ENCODE measurements around the gene FREY1.

The FREY1 gene

DNA sequence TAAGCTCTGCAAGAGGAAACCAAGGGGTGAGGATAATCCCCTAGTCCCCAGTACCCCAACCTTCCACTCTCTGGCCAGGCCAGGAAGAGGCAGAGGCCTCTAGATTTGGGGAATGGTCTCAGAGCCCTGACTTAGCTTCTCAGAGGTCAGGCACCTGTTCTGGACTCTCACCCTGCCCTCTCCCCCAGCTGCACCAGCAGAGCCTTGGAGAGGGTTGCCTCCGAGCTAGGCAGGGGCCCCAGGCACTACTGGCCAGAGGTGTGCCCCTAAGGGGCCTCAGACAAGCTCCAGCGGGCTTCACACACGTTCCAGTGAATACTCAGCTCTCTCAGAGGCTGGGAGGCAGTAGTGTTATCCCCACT lies 8.0 kb downstream of the FREY1 start:
- DNase-seq, result peak in 1 of 10 donors; percentile 64
- intact Hi-C loops (cut with DNase I), result loop anchor here (2.0 to 10.0 kb wide), 2 partner anchors 14 to 54 kb away; partner anchors contain the start of genes CRY2 and MAPK8IP1

DNA sequence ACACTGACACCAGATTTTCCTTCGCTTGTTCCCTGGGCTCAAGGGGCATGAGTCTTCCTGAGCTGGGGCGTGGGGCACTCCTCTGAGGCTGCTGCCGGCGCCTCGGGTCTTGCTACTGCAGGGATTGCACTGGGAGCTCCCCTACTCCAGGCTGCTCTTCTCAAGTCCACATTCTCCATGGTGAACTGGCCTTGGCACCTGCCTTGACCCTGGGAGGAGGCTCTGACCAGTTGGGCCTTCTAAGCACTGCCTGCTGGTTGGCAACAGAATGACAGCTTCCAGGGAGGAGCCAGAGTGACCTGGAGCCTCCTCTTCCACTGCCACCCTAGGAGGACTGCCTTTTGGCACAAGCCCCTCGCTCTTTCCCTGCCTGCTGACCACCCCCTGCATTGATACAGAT lies 9.5 kb downstream of the FREY1 start:
- intact Hi-C loops (cut with DNase I), result loop anchor here (10.0 kb wide), 1 partner anchor 53 kb away; the partner anchor contains the start of gene CRY2
- peak in 3 of 10 donors; percentile 29 to 75 (median 67) for DNase-seq

DNA sequence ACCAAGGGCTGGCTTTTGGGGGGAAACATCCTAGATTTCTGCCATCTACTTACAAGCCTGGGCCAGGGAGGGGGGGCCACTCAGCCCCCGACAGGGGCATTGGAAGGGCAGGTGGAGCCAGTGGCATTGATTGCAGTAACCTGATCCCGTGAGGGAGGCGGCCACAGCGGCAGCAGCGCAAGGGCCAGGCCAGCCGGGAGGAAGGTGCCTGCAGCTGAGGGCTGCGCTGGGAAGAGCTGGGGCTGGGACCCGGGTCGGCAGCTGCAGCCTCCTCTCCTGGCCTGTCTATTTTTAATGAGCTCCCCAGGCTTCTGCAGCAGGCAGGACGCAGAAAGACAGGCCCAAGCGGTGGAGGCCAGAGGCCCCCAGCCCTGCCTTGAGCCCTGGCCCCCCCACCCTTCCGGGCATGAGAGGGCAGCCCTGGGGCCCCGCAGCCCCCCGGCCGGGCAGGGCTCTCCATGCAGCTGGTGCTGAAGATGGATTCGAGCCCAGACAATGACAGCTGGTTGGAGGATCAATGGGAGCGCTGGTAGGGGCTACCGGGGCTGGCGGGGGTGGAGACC lies 10.6 kb downstream of the FREY1 start:
- peak in 3 of 10 donors; percentile 82 to 92 (median 86) for DNase-seq
- intact Hi-C loops (cut with DNase I), result loop anchor here (10.0 kb wide), 1 partner anchor 52 kb away; the partner anchor contains the start of gene CRY2

DNA sequence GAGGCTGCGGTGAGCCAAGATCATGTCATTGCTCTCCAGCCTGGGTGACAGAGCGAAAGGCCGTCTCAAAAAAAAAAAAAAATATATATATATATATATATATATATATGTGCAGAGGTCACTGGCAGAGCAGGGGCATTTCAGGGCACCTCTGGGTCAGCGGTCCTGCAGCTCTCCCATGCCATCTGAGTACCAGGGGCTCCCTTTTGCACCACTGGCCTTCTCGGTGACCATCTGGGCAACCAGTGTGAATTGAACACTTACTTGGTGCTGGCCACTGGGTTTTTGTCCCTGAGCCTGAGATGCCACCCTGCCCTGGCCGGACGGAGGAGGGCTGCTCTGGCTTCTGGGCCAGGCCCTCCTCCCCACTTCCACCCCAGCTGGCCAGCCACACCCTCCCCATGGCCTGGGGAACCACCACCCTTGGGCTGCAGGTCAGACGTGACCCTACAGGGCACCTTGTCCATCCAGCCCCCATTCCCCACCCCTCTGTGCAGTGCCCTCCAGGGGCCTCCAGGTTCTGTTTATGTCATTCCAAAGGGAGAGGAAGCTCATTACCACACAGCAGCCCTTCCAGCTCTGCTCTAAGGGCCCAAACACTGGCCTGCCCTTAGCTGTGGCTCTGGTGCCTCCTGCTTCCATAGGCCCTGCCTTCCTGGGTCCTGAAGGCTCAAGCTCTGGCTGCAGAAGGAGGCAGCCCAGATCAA lies 11.4 kb downstream of the FREY1 start:
- peak in 3 of 10 donors; percentile 50 to 67 (median 59) for DNase-seq
- intact Hi-C loops (cut with DNase I), result loop anchor here (10.0 kb wide), 1 partner anchor 51 kb away; the partner anchor contains the start of gene CRY2

DNA sequence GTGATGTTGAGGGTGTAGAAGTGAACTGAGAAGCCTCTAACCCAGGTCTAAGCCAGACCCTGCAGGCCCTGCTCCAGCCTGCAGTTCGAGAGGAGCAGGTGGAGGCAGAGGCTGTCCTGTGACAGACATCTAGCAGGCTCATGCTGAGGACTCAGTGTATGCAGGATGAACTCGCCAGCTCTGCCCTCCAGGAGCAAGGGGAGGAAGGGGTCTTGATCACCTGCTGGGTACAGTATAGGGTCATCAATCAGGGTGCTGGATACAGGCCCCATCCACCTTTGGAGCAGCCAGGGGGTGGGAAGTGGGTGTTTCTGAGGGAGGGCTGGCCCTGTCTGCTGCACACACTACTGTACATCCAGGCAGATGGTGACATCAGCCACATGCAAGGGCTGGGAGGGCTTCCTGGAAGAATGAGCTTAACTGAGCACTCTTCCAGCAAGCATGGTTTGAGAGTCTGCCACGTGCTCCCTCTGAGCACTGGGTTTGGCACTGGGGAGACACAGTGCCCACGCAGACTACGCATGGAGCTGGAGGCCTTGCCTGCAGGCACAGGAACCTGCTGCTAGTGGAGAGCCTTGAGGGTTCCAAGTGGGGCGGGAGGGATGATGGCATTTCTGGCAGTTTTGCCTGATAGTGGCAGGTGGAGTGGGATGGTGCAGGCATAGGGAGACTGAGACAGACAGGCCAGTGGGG lies 12.4 kb downstream of the FREY1 start:
- DNase-seq, result peak in 6 of 10 donors; percentile 61 to 95 (median 84)
- intact Hi-C loops (cut with DNase I), result loop anchor here (10.0 kb wide), 1 partner anchor 50 kb away; the partner anchor contains the start of gene CRY2

DNA sequence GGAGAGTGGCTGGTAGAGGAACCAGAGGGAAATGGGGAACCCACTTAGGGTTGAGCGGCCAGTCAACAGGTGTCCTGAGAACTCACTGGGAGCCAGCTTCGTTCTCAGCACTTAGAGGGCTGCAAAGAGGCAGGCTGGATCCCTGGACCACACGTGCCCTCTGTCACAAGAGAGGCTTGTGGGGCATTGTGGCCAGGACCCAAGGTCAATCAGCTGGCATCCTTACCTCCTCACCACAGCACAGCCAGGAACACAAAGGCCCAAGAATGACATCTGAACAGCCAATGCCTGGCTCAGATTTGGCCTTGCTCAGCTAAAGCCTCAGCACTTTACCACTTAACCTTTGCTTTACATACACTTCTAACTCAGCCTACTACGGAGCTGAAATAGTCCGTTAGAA lies 14.2 kb downstream of the FREY1 start:
- intact Hi-C loops (cut with DNase I), result loop anchor here (10.0 kb wide), 1 partner anchor 48 kb away; the partner anchor contains the start of gene CRY2

DNA sequence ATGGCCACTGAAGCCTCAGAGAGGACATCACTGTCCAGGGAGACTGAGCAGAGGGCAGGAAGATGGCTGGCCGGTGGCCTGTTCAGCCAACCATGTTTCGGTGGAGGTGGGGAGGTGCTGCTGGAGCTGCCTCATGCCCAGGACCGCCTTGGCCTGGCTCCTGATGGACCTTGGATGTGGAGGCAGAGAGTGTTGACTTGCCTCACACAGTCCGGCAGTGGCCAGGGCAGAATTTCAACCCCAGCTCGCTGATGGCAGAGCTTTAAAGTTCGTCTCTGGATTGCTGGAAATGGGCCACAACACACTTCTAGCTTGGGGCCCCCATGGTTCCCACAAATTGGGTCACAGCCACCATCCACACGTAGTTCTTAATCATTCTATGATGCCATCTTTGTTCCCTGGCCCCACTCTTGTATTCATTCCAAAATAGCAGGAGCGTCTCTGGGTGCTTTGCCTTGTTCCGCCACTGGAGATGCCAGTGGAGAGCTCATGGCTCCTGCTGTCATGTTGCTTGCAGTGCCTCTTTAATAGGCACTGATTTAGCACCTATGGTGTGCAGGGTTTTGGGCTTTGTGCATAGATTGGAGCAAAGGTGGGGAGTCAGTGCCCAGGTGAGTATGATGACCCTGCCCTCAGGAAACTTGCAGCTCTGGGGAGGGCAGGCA lies 16.1 kb downstream of the FREY1 start:
- intact Hi-C loops (cut with DNase I), result loop anchor here (10.0 kb wide), 1 partner anchor 46 kb away; the partner anchor contains the start of gene CRY2
- peak in 3 of 10 donors; percentile 64 to 78 (median 76) for DNase-seq

More for the DNA sequence above, 14.2 kb downstream of the FREY1 start:
- peak in 3 of 10 donors; percentile 15 to 40 (median 35) for DNase-seq

DNA sequence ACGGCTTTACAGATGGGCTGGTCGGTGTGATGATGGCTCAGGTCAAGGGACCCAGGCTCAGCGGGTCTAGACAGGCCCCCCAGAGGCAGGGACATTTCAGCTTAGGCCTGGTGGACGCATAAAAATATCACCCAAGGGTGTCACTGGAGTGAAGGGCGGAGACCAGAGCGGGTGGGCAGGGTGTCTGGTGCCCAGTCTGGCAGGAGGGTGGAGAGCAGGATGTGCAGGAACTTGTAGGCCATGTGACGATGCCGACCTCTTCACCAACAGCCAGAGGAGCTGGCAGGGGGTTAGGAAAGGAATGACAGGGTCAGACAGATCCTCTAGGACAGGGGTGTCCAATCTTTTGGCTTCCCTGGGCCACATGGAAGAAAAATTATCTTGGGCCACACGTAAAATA lies 17.1 kb downstream of the FREY1 start:
- peak in 3 of 10 donors; percentile 26 to 58 (median 55) for DNase-seq
- intact Hi-C loops (cut with DNase I), result loop anchor here (10.0 kb wide), 1 partner anchor 45 kb away; the partner anchor contains the start of gene CRY2

DNA sequence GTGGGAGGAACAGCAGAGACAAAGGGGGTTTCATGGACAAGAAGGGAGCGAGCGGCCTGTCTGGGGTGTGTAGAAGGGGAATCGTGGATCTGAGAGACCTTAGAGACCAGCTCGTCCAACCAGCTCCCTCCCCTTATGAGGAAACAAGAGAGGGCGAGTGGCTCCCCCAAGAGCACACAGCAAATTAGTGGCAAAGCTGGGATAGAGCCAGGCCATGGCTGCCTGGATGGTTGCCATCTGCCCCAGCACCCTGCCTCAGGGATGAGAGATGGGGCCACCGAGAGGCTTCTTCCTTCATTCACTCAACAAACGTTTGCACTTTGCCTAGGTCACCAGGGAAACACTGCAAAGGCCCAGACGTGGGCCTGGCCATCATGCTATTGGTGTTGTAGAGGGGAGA lies 17.5 kb downstream of the FREY1 start:
- intact Hi-C loops (cut with DNase I), result no loop called here
- DNase-seq, result peak in 2 of 10 donors; percentile 29 to 55

DNA sequence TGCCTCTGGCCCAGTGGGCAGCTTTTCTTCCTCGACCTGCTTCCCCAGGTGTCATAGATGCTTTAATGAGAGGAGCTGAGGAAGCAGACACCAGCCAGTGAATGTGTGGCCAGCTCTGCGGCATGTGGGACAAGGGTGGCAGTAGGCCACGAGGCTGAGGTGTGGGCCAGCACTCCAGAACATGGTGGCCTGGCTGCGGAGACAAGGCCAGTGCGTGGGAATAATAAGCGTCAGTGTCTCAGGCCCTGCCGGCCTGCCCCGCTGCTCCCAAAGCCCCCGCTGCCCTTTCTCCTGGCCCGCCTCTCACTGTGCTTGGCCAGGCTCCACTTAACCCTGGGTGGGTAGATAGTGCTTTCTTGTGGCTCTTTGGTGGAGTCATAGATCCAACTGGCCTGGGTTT lies 19.5 kb downstream of the FREY1 start:
- peak in 2 of 10 donors; percentile 48 to 66 for DNase-seq
- intact Hi-C loops (cut with DNase I), result no loop called here

DNA sequence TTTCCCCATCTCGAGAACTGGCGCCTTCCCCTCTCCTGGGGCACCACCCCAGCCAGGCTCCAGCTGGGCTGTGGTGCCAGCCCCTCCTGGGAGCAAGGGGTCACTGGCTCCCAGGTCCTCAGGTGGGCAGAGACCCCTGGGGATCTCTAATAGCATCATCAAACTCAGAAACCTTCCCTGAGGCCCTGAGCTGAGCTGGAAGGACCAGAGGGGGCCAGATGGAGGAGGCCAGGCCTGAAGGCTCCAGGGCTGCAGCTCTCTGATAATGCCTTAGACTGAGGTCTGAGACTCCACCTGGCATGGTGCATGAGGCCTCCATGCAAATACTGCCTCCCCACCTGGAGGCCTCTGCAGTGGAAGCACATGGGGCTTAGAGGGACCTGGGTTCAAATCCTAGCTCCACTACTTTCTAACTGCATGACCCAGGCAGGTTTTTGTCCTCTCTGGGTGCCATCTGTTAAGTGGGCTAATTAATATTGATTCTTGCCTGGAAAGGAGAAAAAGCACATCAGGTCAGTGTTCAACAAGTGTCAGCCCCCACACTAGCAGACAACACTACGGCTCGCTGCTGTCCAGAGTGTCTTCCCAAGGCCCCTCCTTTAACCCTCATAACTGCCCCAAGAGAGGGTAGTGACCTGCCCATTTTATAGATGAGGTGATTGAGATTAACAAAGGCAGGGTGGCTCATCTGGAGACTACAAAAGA lies 20.1 kb downstream of the FREY1 start:
- peak in 1 of 10 donors; percentile 56 for DNase-seq
- intact Hi-C loops (cut with DNase I), result no loop called here

DNA sequence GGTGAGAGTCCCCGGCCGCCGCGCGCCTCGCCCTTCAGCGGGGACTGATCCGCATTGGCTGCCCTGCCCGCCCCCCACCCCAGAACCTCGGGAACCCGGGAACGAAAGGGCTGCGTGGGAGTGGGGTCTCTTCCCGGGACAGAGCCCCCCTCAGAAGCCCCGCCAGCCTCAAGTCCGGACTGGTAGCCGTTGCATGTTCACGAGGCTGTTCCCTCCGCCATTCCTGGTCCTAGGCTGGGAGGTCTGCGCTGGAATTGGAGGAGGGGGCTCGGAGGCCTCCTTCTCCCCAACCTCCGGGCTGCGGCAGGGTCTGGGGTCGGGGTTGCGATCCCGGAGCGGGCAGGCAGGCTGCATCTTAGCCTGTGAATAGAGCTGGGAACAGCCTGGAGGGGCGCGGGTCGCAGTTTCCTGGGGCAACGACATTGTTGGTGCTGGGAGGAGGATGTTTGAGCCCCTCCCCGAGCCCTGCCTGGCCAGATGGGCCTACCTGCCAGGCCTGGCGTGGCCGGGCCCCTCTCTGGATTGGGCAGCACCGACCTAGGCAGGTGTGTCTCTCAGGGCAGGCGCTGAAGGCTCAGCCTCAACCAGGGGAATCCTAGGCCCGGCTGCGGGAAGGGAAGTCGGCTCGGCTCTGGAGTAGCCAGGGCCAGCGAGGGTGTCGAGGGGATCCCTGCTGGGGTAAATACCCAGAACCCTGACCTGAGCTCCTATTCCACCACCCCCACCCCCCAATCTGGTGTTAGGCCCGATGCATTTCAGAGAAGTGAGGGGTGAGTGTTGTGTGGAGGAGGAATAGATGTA lies 20.9 kb downstream of the FREY1 start:
- DNase-seq, result peak in 2 of 10 donors; percentile 76 to 90

DNA sequence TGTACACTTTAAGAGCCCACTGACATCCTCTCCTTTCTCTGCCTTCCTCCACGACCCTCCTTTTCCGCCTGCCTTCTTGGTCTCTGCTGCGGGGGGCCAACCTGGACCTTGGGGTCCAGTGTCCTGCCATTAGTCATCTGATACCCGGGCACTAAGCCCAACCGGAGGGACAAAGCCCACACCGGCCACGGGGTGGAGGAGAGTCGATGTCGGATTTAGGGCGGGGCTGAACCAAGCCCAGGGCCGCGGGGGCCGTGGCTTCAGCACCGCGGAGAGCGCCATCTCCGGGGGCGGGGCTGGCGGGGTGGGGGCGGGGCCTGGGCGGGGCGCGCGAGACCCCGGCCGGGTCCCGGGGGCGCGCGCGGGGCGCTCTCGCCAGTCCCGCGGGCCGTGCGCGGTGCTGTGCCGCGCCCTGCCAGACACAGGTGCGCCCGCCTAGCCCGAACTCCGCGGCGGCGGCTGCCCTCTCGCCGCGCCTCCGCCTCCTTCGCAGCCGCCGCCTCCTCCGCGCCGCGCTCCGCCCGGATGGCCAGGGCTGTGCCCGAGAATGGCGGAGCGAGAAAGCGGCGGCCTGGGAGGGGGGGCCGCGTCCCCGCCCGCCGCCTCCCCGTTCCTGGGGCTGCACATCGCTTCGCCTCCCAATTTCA lies 21.7 kb downstream of the FREY1 start, which contains the start of gene MAPK8IP1:
Gene MAPK8IP1, plus strand, starts transcription at position 378 of the 647 bp plus-strand sequence. Its CDS starts 170 bp downstream, at position 548.
- DNase-seq, result peak in 4 of 10 donors; percentile 60 to 93 (median 86)
- intact Hi-C loops (cut with DNase I), result loop anchor here (2.0 kb wide), 1 partner anchor 13 kb away; no protein-coding TSS in a partner anchor

More for the DNA sequence above, 20.9 kb downstream of the FREY1 start:
- intact Hi-C loops (cut with DNase I), result loop anchor here (2.0 kb wide), 1 partner anchor 13 kb away; no protein-coding TSS in a partner anchor

DNA sequence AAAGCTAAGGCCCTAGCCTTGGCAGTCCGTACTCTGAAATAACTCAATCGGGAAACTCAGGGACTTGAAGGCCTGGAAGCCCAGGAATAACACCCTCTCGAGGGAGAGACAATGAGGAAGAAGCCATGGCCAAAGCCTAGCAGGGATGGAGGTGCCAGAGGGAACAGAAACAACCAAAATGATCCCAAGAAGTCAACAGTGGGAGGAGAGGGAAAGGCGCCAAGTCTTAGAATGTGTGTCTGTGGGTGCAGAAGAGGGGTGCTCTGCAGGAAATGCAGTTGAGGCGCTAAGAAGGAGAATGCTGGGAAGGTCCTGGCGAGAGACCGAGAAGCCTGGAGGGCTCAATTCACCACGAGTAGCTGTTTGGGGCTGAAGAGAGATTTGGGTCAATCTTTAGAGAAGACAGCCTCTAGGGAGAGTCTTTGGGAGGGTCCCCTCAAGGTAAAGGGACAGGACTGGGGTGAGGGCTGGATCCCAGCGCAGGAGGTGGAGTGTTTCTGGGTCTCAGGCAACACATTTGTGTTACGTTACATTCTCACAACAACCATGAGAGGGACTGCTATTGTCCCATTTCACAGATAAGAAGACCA lies 22.4 kb downstream of the FREY1 start:
- intact Hi-C loops (cut with DNase I), result loop anchor here (2.0 kb wide), 1 partner anchor 14 kb away; no protein-coding TSS in a partner anchor
- peak in 2 of 10 donors; percentile 64 to 70 for DNase-seq

DNA sequence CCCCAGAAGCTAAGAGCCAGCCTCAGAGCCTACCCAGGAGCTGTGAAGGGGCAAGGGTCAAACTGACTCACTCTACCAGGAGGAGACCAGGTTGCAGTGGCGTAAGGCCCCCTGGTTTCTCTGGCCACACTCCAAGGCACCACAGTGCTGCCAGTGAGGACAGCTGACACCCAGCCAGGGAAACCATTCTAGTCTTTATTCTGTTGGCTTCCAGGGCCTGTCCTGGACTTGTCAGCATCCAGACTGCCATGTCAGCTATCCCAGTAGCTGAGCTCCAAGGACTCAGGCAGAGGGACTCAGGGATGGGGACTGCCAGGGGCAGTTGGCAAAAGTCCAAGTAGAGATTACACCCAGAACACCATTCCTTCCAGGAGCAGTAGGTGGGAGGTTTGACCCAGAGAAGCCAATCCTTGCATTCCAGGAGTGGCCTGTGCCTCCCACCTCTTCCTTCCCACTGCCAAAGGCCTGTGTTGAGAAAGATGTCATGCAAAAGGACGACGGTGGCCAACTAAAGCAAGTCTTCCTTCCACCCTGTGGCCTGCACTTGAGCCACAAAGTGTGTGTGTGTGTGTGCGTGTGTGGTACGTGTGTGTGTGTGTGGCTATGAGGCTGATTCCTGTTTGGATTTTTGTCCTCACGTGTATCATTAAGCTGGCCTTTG lies 25.2 kb downstream of the FREY1 start:
- intact Hi-C loops (cut with DNase I), result no loop called here
- DNase-seq, result peak in 2 of 10 donors; percentile 9 to 66

DNA sequence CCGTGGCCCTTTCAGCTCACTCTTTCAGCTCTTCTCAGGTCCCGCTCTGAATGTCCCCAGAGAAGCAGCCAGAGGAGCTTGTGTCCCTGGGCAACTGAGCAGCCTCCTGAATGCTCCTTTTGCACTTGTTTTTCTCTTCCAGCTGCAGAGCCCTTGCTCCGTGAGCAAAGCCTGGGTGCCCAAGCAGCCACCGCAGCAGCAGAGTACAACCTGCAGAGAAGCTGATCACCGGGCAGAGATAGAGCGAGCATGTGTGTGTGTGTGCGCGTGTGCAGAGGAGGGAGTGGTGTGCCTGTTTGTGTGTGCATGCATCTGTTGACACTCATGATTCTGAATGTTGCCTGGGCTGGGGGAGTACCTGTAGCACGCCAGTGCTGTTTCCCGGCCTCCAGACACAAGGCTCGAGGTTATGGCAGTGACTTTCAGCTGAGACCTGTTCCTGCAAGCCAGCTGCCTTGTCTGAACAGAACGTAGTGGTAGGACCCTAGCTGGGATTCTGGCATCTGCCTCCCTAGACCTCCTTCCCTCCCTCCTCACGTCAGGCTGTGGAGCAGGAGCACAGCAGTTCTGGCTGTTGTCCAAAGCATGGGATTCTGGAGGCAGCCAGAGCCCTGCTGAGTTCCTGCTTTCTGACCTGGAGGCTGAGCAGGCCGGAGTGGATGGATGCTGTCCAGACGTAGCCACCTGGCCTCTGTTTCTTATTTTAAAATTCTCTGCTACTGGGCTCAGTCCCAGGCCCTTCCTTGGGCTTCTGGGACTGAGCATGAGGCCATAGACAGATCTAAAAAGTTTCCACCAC lies 26.1 kb downstream of the FREY1 start:
- intact Hi-C loops (cut with DNase I), result no loop called here
- peak in 2 of 10 donors; percentile 67 to 79 for DNase-seq
